ACC112 (cell line): ENCODE results near the gene NACAD.
"Not testable (repeated sequence)": the region's sequence is repeated elsewhere in the genome, so short reads cannot be mapped to it uniquely, and the experiment has no call there.

ENCODE experiments used
- H2AFZ ChIP-seq: fragments of 200-600 bp; sonication (generic); one replicate; pipeline ENCODE4 v1.6.0; 2017; ENCODE audit warnings: antibody characterized with exemption, low read length; ENCODE audit not compliant: unreplicated experiment
- H3K27ac ChIP-seq: fragments of 200-600 bp; sonication (generic); 2 replicates; pipeline ENCODE4 v1.5.1; 2014; ENCODE audit warnings: low read depth, mild to moderate bottlenecking, antibody characterized with exemption, low read length, moderate library complexity
- H3K27me3 ChIP-seq: fragments of 200-600 bp; sonication (generic); 2 replicates; pipeline ENCODE4 v1.6.1; 2014; ENCODE audit warnings: mild to moderate bottlenecking, antibody characterized with exemption, low read length, moderate library complexity, mixed read lengths; ENCODE audit not compliant: insufficient read depth
- H3K36me3 ChIP-seq: fragments of 200-600 bp; sonication (generic); 2 replicates; pipeline ENCODE4 v1.6.1; 2016; ENCODE audit warnings: mild to moderate bottlenecking, antibody characterized with exemption, low read length, moderate library complexity, mixed read lengths; ENCODE audit not compliant: insufficient read depth
- H3K4me1 ChIP-seq: fragments of 200-600 bp; sonication (generic); one replicate; pipeline ENCODE4 v1.6.1; 2016; ENCODE audit warnings: low read length, mixed read lengths; ENCODE audit not compliant: insufficient read depth, unreplicated experiment, control insufficient read depth
- H3K4me3 ChIP-seq: fragments of 200-600 bp; sonication (generic); 2 replicates; pipeline ENCODE4 v1.5.1; 2014; ENCODE audit warnings: mild to moderate bottlenecking, low read depth, low read length
- H3K79me2 ChIP-seq: fragments of 200-600 bp; sonication (generic); one replicate; pipeline ENCODE4 v1.6.0; 2016; ENCODE audit warnings: low read length; ENCODE audit not compliant: control insufficient read depth, unreplicated experiment, insufficient read depth

NACAD gene

GRCh38 chr7:45114257-45114656 lies 25.5 kb upstream of the NACAD start:
- not testable (repeated sequence) for H3K27ac ChIP-seq, H3K36me3 ChIP-seq, H3K4me3 ChIP-seq, H2AFZ ChIP-seq, H3K4me1 ChIP-seq
- Histone ChIP-seq H3K79me2 (peaks cover 21% of the 10 kb centered on the region), H3K27me3 (peaks cover 27% of the 10 kb centered on the region)

- no peak overlapping the region for H3K27ac ChIP-seq
- peaks cover 37% of the 10 kb centered on the region for H3K79me2 ChIP-seq
- peaks cover 17% of the 10 kb centered on the region for H3K36me3 ChIP-seq
- H2AFZ ChIP-seq, result no peak overlapping the region
- peaks cover 27% of the 10 kb centered on the region for H3K27me3 ChIP-seq
- H3K4me1 ChIP-seq, result peaks cover 22% of the 10 kb centered on the region
- peak overlapping the region; percentile 88 for H3K4me3 ChIP-seq
These were observed 23.9 kb upstream of the NACAD start for GRCh38 chr7:45112648-45113047.

GRCh38 chr7:45111298-45112223 lies 22.8 kb upstream of the NACAD start, which contains the start of gene TBRG4:
TBRG4 (minus strand) TSS chr7:45111697; CDS start chr7:45109237, 2,460 bp downstream.
- peaks cover 48% of the 10 kb centered on the region for H3K79me2 ChIP-seq
- peaks cover 16% of the 10 kb centered on the region for H3K27me3 ChIP-seq
- peaks cover 28% of the 10 kb centered on the region for H3K36me3 ChIP-seq
- peak within 1 kb of the TSS; percentile 86 for H2AFZ ChIP-seq
- peaks cover 24% of the 10 kb centered on the region for H3K4me1 ChIP-seq
- H3K27ac ChIP-seq, result peak within 1 kb of the TSS; percentile 87
- peak within 1 kb of the TSS; percentile 88 for H3K4me3 ChIP-seq

GRCh38 chr7:45108863-45109262 lies 20.1 kb upstream of the NACAD start:
- Histone ChIP-seq H3K4me3 (peak overlapping the region; percentile 41; the same call in 1 of the 2 replicates), H3K27ac (no peak overlapping the region), H3K79me2 (peaks cover 56% of the 10 kb centered on the region), H2AFZ (no peak overlapping the region), H3K36me3 (peaks cover 46% of the 10 kb centered on the region), H3K4me1 (peaks cover 24% of the 10 kb centered on the region), H3K27me3 (no peaks in the 10 kb centered on the region)

GRCh38 chr7:45107356-45107755 lies 18.6 kb upstream of the NACAD start:
- no peak overlapping the region for H3K27ac ChIP-seq
- H3K36me3 ChIP-seq, result peaks cover 53% of the 10 kb centered on the region
- H2AFZ ChIP-seq, result no peak overlapping the region
- H3K4me1 ChIP-seq, result peaks cover 24% of the 10 kb centered on the region
- H3K4me3 ChIP-seq, result no peak overlapping the region
- no peaks in the 10 kb centered on the region for H3K27me3 ChIP-seq
- H3K79me2 ChIP-seq, result peaks cover 56% of the 10 kb centered on the region

- H3K36me3 ChIP-seq, result peaks cover 54% of the 10 kb centered on the region
- no peaks in the 10 kb centered on the region for H3K27me3 ChIP-seq
- peaks cover 24% of the 10 kb centered on the region for H3K4me1 ChIP-seq
- H2AFZ ChIP-seq, result no peak overlapping the region
- no peak overlapping the region for H3K27ac ChIP-seq
- H3K79me2 ChIP-seq, result peaks cover 56% of the 10 kb centered on the region
- H3K4me3 ChIP-seq, result no peak overlapping the region
These were observed 18.1 kb upstream of the NACAD start for GRCh38 chr7:45106820-45107219.

- Histone ChIP-seq H3K4me3 (no peak overlapping the region), H3K36me3 (peaks cover 54% of the 10 kb centered on the region), H3K27ac (no peak overlapping the region), H2AFZ (no peak overlapping the region), H3K79me2 (peaks cover 47% of the 10 kb centered on the region), H3K4me1 (peaks cover 24% of the 10 kb centered on the region), H3K27me3 (no peaks in the 10 kb centered on the region)
These were observed 16.9 kb upstream of the NACAD start for GRCh38 chr7:45105588-45106188.

GRCh38 chr7:45104844-45105587 lies 16.2 kb upstream of the NACAD start:
- H3K79me2 ChIP-seq, result peaks cover 40% of the 10 kb centered on the region
- no peaks in the 10 kb centered on the region for H3K27me3 ChIP-seq
- peaks cover 22% of the 10 kb centered on the region for H3K4me1 ChIP-seq
- no peak overlapping the region for H3K4me3 ChIP-seq
- H3K27ac ChIP-seq, result no peak overlapping the region
- peaks cover 59% of the 10 kb centered on the region for H3K36me3 ChIP-seq
- no peak overlapping the region for H2AFZ ChIP-seq

GRCh38 chr7:45103958-45104843 lies 15.4 kb upstream of the NACAD start:
- Histone ChIP-seq H3K36me3 (peaks cover 57% of the 10 kb centered on the region), H3K27me3 (no peaks in the 10 kb centered on the region), H3K4me3 (no peak overlapping the region), H3K27ac (no peak overlapping the region), H3K4me1 (peaks cover 18% of the 10 kb centered on the region), H2AFZ (no peak overlapping the region), H3K79me2 (peaks cover 34% of the 10 kb centered on the region)
